NCI-H2171 treated with DMSO at 0.1 percent for 48 hours (cell line): ENCODE measurements around the gene FBXO22.
A peak's percentile ranks its signal among the peaks of the same experiment; 100 is the strongest.
"Not testable (repeated sequence)": the region's sequence is repeated elsewhere in the genome, so short reads cannot be mapped to it uniquely, and the experiment has no call there.

ENCODE experiments used
- DNase-seq: peaks from one replicate; lab custom pipeline; 2025; lab: John Stamatoyannopoulos, UW

FBXO22 gene

DNA sequence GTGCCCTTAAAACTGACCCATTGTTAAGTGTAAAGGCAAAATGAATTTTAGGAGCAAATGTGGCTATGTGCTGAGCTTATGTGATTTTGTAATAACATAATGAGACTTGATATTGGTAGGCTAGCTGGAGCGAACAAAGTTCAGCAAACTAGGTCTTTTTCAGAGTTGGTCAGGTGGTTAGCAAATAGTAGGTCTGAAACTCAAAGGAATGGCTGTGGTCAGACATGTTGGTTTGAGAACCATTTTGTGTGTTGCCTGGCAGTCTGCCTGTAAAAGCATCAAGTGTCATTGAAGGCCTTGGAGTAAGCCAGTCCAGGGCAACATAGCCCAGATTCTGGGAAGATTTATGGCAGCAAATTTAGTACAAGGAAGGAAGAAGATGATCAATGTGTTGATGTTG is 16.4 kb downstream of the FBXO22 start:
- no peak for DNase-seq

- peak; percentile 16 for DNase-seq
These were observed 18.3 kb downstream of the FBXO22 start for GRCh38 chr15:75921732-75922703.

GRCh38 chr15:75923756-75924155 is 20.1 kb downstream of the FBXO22 start:
- no peak for DNase-seq

GRCh38 chr15:75924576-75924975 is 20.9 kb downstream of the FBXO22 start:
- no peak for DNase-seq

- no peak for DNase-seq
These were observed 21.8 kb downstream of the FBXO22 start for GRCh38 chr15:75925440-75925839.

DNA sequence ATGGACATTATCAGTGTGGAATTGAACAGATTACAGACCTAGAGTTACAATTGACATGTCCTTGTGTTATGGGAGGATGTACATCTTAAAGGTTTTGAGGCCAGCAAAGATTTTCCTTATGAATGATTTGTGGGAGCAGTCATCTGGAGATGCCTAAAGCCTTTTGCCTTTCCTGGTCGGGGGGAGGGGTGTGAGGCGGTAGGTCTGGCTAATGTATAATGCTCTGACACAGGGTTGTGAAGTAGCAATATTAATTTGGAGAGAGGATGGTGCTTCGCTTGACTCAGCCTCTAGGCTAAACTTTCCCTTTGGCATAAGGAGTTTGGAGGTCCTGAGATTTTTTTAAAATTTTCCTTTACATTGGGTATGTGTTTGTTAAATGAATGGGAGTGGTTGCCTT is 23.3 kb downstream of the FBXO22 start:
- no peak for DNase-seq

GRCh38 chr15:75927601-75928000 is 23.9 kb downstream of the FBXO22 start:
- no peak for DNase-seq

DNA sequence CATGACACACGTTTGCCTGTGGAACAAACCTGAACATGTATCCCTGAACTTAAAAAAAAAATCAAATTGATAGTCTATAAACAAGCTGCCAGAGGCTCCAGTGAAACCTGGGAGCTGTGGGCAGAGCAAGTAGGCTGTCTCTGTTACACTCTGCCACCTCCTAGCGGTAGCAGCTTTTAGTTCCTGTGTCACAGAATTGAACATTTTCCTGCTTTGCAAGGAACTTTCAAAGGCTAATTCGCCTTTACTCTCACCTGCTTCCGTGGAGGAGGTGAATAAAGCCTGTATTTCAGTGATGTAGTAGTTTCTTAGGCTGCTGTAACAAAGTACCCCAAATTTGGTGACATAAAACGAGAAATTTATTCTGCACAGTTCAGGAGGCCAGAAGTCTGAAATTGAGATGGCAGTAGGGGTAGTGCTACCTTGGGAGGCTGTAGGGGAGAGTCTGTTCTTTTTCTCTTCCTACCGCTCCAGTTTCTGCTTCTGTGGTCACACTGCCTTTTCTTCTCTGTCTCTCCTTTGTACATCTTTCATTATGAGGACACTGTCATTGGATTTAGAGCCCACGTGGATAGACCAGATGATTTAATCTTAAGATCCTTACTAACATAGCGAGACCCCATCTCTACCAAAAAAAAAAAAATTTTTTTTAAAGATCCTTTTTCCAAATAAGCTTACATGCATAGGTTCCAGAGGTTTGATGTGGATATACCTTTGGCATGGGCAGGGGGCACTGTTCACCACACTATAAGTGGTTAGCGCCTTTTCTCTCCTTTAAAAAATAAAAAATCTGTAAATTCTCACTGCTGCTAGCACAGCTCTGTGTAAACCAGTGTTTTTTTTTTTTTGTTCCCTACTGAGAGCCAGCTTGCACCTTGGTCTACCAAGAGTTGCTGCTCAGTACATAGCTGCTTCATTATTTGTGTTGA is 25.3 kb downstream of the FBXO22 start:
- peak; percentile 20 for DNase-seq

- peak; percentile 65 for DNase-seq
These were observed 26.3 kb downstream of the FBXO22 start for GRCh38 chr15:75929799-75930565.

GRCh38 chr15:75930866-75931265 is 27.2 kb downstream of the FBXO22 start:
- no peak for DNase-seq

DNA sequence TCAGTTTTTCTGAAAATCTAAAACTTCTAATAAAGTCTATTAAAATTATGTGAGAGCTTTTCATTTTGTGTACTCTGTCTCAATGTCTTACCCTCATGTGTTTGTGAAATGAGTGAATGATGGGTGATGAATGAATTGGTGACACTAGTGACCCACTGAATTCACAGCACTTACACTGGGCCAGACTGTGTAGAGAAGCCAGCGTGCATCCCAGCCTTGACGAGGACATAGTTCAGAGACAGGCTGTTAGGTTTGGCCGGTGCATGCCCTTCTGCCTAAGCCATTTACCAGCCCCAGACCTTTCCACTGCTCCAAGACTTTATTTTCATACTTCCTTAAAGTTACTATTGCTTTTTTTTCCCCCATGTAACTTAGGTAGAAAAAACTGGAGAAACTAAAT is 38.8 kb downstream of the FBXO22 start:
- no peak for DNase-seq

DNA sequence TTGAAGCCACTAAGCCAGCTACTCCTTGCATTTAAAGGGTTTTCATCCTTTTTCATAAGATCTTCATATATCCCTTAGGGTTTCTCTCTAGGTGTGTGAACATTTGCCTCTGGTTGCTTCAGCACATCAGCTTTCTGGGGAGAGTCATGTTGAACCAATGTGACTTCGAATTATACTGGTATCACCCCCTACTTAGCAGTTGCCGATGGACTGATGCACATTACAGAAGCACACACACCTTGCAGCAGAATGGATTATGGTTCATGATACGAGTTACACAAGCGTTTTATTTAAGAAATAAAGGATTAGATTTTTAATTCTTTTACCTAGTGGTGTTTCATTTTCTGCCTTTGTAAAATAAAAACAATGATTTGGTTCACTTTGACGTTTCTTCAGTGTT is 39.6 kb downstream of the FBXO22 start:
- no peak for DNase-seq

DNA sequence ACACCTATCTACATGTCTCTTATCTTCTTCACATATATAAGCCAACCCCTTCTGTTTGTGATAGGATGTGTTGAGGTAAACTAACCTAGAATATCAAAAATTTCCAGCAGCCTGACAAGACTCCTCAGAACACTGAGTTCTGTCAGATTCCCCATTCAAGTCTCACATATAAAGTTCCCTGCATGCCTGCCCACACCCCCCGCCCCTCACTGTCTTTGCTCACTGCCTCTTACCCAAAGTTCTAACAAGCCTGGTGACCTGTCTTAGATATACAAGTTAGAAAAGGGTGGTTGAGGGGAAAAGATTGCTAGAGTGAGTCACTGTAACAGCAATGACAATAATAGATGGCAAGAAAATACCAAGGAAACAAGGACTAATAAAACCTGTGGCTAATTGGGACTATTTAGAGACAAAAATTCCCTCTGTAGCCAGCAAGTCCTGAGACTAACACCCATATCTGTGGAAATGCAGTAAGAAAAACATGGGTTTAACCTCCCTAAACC is 40.1 kb downstream of the FBXO22 start:
- no peak for DNase-seq

DNA sequence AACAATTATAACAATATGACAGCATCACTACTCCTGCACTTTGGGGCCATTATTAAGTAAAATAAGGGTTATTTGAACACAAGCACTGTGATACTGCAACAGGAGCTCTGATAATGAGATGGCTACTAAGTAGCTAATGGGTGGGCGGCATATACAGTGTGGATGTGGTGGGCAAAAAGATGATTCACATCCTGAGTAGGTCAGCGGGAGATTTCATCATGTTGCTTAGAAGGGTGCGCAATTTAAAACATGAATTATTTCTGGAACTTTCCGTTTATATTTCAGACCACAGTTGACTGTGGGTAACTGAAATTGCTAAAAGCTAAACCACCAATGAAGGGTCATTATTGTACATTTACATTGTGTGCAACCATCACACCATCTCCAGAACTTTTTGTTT is 42.3 kb downstream of the FBXO22 start:
- no peak for DNase-seq

- peak; percentile 24 for DNase-seq
These were observed 43.4 kb downstream of the FBXO22 start for GRCh38 chr15:75947092-75947491.

DNA sequence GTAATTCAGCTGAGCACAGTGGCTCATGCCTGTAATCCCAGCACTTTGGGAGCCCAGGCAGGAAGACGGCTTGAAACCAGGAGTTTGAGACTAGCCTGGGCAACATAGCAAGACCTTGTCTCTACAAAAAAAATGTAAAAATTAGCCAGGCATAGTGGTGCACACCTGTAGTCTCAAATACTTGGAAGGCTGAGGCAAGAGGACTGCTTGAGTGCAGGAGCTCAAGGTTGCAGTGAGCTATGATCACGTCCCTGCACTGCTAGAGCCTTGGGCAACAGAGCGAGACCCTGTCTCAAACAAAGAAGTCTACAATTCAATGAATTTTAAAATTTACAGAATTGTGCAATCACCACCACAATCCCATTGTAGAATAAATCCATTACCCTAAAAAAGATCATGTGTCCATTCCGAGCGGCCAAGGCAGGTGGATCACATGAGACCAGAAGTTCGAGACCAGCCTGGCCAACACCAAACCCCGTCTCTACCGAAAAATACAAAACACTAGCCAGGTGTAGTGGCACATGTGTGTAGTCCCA is 45.2 kb downstream of the FBXO22 start:
- DNase-seq: no peak

DNA sequence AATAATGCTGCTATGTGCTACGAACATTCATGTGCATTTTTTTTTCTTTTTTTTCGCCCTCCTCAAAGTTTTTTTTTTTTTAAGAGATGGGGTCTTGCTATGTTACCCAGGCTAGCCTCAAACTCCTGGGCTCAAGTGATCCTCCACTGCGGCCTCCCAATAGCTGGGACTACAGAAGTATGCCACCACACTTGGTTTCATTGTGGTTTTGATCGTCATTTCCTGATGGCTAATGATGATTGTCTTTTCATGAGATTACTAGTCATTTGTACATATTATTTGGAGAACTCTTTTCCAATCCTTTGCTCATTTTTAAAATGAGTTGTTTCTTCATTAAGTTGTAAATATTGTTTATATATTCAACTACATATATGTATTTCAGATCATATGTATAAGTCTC is 48.8 kb downstream of the FBXO22 start:
- no peak for DNase-seq

DNA sequence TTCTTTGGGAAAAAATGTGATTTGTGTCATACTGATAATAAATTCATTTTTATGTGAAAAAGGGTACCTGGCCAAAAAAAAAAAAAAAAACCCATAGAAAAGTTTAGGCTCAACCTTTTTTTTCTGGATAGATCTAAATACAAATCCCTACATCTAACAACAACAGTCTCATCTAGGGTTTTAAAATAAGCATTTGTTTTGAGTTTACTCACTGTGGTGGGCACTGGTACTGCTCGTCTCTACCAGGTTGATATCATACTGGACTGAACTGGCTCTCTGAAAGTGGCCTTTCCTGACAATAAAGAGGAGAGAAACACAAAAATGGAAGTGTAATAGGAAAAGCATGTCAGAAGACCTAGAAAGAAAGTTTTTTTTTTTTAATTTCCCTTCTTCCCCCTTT is 52.0 kb downstream of the FBXO22 start:
- DNase-seq: no peak

DNA sequence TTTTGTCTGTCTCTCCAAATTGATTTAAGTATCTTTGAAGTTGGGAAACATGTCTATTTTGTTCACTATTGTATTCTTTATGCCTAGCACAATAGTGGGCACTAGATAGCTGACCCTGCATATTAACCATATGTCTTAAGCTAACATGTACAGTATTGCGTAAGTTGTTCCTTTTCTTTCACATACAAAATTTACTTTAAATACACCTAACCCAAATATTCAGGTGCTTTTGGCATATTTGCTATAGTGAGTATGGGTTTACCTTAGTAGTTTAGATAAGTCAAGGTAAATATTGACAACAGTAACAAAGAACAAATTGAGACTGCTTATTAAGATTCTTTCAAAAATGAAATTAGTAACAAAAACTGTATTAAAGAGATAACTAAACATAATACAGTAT is 57.7 kb downstream of the FBXO22 start:
- DNase-seq: no peak

- no peak for DNase-seq
These were observed 62.4 kb downstream of the FBXO22 start for GRCh38 chr15:75966073-75966472.

- DNase-seq: not testable (repeated sequence)
These were observed 73.1 kb downstream of the FBXO22 start for GRCh38 chr15:75976766-75977165.
